ENCODE results near the gene FILIP1.

The FILIP1 gene

DNA sequence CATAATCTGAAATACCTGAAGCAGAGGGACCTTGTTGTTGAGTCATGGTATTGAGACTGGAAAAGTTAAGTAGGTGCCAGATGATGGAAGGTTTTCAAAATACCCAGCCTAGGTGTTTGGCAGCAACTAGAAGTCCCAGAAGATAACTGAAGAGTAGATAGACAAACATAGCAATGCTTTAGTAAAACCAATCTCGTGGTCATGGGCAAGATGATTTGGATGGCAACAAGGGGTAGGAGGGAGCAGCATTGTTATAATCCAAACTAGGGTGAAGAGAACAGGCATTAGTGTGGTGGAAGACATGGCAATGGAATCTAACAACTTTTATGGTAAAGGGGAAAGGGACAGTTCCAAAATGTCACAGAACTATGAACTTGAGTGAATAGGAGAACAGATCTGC is 2.3 kb downstream of the FILIP1 start:
- no peak for DNase-seq

DNA sequence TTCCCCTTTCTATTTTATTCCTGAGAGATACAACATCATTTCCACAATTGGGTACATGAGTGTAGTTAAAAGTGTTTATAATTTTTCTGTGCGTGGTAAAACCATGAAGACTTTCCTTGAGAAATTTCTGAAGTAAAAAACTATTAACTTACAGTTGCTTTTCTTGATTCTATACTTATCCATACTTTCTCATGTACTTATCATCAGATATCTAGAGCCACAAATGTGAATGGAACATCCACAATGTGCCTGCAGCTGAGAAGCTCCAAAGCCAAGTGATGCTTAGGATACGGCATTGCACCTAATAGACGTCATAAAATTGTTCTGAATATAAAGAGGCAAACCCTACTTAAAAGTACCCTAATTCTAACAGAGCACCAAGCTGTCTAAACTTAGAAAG is 2.9 kb downstream of the FILIP1 start:
- DNase-seq, result no peak

DNA sequence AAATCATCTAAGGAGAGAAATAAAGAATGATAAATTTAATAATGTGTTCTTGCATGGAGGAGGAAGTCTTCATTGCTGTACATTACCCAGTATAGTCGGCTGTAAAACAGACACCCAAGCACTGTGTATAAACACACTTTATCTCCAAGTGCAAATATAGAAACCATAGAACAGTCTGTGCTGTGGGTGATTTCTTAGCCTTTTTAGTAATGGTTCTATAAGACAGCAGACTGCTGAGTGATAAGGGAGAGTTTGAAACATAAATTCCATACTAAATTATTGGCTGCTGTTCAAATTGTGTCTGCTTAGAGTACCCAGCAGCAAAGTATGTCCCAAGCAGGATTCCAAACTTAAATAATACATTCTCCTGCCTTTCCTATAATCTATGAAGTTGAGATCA is 4.6 kb downstream of the FILIP1 start:
- no peak for DNase-seq

DNA sequence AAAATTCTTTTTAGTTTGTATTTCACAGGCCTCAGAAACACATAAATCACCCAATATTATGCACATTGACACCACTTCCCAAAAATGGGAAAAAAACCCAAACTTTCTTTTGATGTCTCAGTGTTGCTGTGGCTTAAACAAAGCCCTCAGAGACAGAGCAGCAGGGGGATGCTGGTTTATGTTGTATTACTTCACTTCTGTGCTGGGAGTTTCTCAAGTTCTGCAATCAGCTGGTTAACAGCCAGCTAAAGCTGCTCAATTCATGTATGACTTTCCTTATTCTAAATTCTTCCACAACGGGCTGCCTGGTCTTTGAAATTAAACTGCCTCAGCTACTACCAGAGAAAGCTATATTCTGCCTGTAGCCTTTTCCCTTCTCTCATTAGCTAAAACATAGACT is 5.6 kb downstream of the FILIP1 start:
- no peak for DNase-seq

- no peak for DNase-seq
These were observed 6.6 kb downstream of the FILIP1 start for GRCh38 chr6:75486850-75487518.

DNA sequence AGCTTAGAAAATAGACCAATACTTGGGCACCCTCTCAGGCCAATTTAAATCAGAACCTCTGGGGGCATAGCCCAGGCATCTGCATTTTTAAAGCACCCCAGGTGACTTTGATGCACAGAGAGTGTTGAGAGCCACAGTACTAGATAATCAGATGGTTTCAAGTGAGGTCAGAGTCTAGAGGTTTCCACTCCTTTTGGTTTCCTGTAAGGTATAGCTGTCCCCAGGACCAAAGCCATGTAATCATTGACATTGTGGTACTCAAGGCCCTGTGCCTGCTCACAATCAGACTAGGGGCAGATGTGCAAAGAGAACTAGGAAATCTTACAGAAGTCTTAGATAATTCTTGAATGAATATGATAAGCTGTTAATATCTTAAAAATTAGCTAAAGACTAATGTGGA is 9.1 kb downstream of the FILIP1 start:
- no peak for DNase-seq

DNA sequence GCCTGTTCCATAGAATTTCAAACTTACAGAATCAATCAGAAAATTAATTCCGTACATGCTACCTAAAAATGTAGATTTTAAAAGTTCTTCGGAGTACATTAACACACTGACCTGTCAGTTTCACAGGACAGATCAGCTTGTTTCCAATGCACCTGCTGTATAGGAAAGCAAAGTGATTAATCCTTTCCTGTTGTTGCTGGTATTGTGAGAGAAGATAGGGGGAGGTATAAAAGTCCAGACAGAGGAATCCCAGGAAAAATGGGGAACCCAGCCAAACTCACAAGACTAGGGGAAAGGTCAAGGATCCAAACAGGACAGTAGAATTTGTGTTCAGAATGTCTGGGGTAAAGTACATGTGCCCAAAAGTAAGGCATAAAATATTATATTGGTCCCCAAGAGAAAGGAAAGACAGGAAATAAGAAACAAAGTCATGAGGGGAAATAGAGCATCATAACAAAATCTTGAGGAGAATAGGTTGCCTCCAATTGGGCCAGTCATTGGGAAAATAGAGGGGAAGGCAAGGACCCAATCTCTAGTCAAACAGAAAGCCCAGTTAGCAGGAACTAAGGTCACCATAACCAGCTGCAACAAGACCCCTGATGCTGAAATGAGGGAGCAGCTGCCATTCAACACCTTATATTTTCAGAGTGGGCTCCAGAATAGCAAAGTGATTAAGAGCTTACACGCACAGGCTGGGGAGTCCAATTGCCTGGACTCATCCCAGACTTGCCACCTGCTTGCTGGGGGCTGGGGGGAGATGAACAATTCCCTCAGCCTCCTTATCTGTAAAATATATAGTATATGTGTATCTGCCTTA is 10.3 kb downstream of the FILIP1 start:
- DNase-seq, result no peak

- no peak for DNase-seq
These were observed 11.5 kb downstream of the FILIP1 start for GRCh38 chr6:75481936-75482593.

DNA sequence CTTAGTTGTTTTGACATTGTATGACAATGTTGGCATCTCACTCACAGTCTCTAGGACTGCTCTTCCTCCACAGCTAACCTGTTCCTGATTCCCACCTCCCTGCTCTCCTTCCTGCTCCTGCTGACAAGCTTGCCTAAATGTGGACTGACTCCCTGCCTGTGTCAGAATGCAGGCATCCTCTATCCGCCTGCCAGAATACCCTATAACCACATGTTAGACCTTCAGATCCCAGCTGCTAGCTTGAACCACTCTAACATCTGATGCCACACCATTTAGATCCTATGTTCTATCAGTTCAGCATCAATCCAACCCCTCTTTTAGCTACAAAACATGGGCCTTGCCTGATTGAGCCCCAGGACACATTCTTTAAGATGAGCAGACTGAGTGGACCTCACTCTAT is 12.2 kb downstream of the FILIP1 start:
- DNase-seq, result no peak

GRCh38 chr6:75480425-75480824 is 13.2 kb downstream of the FILIP1 start:
- DNase-seq, result no peak

DNA sequence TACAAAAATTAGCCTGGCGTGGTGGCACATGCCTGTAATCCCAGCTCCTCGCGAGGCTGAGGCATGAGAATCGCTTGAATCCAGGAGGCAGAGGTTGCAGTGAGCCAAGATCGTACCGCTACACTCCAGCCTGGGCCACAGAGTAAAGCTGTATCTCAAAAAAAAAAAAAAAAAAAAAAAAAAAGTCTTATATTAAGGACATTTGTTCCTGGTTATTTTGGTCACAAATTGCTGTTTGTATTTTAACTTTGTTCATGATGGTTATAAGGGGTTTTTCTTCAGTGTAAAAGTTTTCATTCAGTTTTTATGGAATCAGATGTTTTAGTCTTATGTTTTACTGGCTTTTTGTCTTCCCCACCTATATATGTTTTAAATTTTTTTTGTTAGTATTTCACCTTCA is 13.9 kb downstream of the FILIP1 start:
- DNase-seq, result no peak

GRCh38 chr6:75478929-75479328 is 14.7 kb downstream of the FILIP1 start:
- no peak for DNase-seq

- no peak for DNase-seq
These were observed 20.7 kb downstream of the FILIP1 start for GRCh38 chr6:75472885-75473284.

DNA sequence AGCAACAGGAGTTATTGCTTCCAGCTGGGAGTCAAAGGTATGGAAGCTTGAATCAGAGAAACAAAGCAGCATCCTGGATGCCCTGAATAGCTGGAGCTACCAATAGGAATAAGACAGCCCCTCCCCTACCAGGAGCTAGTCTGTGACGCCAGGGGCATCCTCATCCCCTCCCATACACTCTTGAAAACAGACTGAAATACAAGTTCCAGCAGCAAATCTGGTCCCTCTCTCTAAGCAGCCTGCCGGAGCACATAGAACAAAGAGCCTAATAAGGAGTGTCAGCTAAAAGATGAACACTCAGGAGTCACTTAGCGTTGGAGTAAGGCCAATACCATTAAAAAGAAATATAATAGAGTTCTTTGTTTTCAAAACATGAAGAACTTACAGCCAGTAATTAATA is 25.6 kb downstream of the FILIP1 start:
- DNase-seq, result no peak

GRCh38 chr6:75467284-75467683 is 26.3 kb downstream of the FILIP1 start:
- DNase-seq, result no peak

- DNase-seq, result no peak
These were observed 27.0 kb downstream of the FILIP1 start for GRCh38 chr6:75466636-75467035.

DNA sequence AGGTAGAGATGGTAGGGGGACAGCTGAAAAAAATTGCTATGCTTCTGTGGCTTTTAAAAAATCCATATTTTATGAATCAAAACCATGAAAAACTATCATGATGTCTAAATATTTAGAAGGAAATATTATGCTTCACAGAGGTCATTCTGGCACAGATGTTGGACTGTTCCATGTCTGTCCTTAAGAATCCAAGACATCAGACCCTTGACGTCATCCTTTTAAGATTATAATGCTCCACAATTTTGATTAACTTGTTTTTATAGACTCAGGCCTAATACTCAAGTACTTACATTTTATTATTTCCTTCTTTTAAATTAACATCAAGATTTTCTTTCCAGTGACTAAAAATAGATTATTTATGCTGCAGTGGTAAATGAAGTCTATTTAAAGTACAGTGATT is 29.7 kb downstream of the FILIP1 start:
- DNase-seq, result no peak

GRCh38 chr6:75463061-75463460 is 30.5 kb downstream of the FILIP1 start:
- no peak for DNase-seq

DNA sequence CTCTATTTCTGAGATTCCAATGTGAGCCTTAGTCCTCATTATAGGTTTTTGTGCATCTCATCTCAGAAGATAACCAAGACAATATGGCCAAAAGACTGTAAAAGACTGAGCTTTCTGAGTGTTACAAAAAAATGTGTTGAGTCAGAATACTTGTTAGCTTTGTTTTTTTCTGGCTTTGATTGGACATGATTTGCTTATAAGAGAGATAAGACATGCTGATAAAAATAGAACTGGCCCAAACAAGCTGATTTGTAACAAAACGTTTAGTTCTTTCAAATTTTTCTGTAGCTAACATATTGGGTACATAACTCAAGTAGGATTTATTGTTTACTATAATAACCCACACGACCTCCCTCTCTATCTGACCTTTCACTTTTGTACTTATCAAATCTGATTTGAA is 32.9 kb downstream of the FILIP1 start:
- DNase-seq, result no peak

GRCh38 chr6:75458895-75459294 is 34.7 kb downstream of the FILIP1 start:
- no peak for DNase-seq

DNA sequence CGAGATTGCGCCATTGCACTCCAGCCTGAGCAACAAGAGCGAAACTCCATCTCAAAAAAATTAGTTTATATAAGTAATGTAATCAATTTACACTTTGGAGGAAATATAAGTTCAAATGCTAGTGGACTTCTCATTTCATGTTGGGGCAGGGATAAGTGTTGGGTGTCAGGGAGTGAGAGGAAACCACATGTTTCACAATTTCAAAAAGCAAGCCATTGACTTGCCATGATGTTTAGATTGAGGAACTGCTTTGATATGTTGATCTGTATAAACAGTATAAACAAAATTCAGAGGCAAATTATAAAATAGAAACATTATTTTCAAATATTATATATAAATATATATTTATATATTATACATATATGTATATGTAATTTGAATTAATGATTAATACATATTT is 42.7 kb downstream of the FILIP1 start:
- no peak for DNase-seq

GRCh38 chr6:75449630-75450206 is 43.9 kb downstream of the FILIP1 start:
- no peak for DNase-seq

DNA sequence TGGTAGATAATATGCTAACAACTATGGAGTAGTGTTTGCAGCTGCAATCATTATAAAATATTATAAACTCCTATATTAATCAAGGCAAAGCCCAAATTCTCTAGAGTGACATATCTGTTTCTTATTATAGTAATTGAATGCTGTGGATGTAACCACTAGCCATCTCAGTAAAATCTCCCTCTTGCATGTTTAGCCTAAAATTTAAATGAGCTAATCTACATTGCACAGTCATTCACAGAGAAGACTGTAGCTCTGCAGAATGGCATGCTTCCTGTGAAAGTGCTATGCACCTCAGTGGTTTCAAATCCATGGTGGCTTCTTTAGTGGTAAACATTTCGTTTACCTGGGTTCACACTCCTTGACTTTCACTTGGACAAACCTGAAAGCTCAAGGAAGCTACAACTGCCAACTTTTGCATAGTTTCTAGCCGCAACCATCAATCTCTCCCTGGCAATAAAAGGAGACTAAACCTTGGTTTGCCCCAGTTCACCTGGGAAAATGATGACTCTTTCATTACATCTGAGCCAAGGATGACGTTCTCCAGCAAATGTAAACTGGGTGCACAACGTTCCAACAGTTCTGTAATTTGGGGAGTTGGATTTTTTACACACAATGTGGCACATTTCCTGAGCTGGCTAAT is 47.2 kb downstream of the FILIP1 start:
- DNase-seq, result no peak

Data from stimulated activated CD4-positive, alpha-beta T cell treated with anti-CD3 and anti-CD28 coated beads, Interleukin-4, amount 100 ng/mL, for 24 hours (primary cell).